NCI-H774 (cell line): ENCODE measurements around the gene ARL14EP.

Source experiments
- DNase-seq: peaks from one replicate; lab custom pipeline; 2025; lab: John Stamatoyannopoulos, UW

ARL14EP gene

DNA sequence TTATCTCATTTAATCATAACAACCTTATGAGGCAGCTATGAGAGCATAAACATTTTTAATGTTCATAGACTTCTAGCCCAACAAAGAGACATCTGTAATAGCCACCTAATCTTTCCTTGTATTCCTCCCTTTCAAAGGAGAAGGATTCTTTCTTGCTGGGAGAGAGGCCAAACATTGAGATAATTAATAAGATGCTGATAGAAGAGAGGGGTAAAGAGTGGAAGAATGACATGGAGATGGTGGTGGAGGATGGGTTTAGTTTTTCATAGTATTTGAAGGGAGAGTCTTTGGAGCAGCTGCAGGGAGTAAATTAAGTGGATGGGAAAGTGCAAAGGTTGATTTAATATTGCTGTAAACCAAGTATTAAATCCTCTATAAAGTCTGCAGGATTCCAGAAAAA is 57.9 kb downstream of the ARL14EP start:
- DNase-seq, result no peak

DNA sequence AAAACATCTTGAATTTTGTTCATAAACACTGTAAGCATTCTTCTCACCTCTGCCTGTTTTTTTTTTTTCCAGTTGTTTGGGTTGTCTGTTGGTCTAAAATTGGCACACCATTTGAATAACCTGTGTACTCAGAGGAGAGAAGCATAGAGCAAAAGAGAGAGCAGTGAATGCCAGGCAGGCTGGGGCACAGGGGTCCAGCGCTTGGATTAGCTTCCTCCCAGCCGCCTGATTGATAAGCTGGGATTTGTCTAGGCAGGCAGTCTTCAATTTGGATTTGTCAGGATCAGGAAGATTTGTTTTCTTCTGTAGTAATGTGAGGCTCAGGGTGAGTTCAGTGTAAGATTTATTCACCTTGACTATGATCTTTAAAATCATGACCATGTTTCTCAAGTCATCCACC is 59.0 kb downstream of the ARL14EP start:
- DNase-seq, result no peak
